Panc1 (cell line): ENCODE data around the gene PRKCB.

ENCODE experiments used
- CTCF ChIP-seq: fragments of 450-650 bp; IDR thresholded peaks from 2 replicates; pipeline ENCODE4 v1.5.1; 2017; ENCODE audit warnings: mild to moderate bottlenecking
- TCF7L2 ChIP-seq: IDR thresholded peaks from 2 replicates; pipeline ENCODE4 v1.6.1; 2011; ENCODE audit warnings: mild to moderate bottlenecking, low read depth, low read length, inconsistent platforms

DNA sequence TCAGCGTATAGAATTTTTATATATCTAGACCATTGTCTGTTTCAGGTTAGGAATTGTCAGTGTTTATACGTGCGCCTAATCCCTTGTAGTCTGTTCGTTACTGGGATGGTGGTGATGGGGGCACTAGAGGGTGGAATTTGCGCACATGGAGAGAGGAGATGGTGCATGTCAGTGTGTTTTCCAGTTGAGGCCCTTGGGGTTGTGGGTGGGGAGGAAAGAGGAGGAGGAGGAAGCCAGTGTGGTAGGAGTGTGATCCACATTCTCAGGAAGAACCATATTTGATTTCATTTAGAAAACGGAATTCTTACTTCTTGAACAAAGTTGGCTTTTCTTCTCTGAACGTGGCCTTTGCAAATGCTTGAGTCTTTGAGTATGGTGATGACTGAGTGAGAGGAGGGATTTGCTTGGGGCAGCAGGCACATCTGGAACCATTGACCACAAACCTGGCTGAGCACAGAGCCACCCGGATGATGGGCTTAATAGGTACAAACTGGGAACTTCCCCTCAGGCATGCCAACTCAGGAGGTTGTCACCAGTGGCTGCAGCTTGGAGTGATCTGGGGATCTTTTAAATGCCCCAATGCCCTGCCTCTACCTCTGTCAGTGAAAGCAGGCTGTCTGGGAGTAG, 98.9 kb downstream of the PRKCB start:
- TF ChIP-seq CTCF: no peak
- TF ChIP-seq TCF7L2: no peak
